ENCODE results near the gene PCSK4. TPM values are rescaled to one million over a fixed set of nuclear protein-coding genes. Genes with fewer than 3 reads are reported as not detected.

The PCSK4 gene
- total and polyA plus RNA-seq, 2 donors (not counting 3 experiments of a cell fraction or from before 2014, with no cell fraction given): 1.2 to 1.7 TPM

GRCh38 chr19:1507763-1508506 is 17.8 kb upstream of the PCSK4 start:
- H3K4me3 ChIP-seq (replicated peaks in 1 of 3; ENCODE audit: insufficient read depth in 1 of 3, low read depth in 1 of 3, low read length in 3 of 3): peak overlapping the region in 1 of 3 experiments; percentile 26
- H3K36me3 ChIP-seq (ENCODE audit: control insufficient read depth in 2 of 2, extremely low read depth in 1 of 2, insufficient read depth in 2 of 2, low read length in 2 of 2): no peaks in the 10 kb centered on the region
- ChIA-PET CTCF (interaction anchor here (0.8 to 1.1 kb wide), 2 partner anchors 17 to 42 kb away, joined by 3 to 6 read pairs; partner anchors contain the start of gene REEP6), POLR2A (no interaction called here)
- no peaks in the 10 kb centered on the region for H3K9me3 ChIP-seq (replicated peaks; ENCODE audit: control insufficient read depth, insufficient read depth, low read length)
- peak overlapping the region; percentile 13 for H3K4me2 ChIP-seq (ENCODE audit: insufficient read depth, low read length)
- FAIRE-seq: peak; percentile 96
- TF ChIP-seq MAX (IDR thresholded peaks at IDR 0.05; ENCODE audit: insufficient read depth, insufficient read length) (peak; percentile 17), JUN (IDR thresholded peaks at IDR 0.05; ENCODE audit: borderline replicate concordance, insufficient read depth, insufficient read length, low read depth) (no peak)
- peak overlapping the region; percentile 93 for H2AFZ ChIP-seq (ENCODE audit: low read depth, low read length)
- no peaks in the 10 kb centered on the region for H3K9me1 ChIP-seq (replicated peaks; ENCODE audit: control insufficient read depth, extremely low read depth, insufficient read depth, low read length)
- H3K27me3 ChIP-seq (ENCODE audit: control insufficient read depth in 2 of 2, insufficient read depth in 2 of 2, low read length in 2 of 2): peaks cover 7 to 12% of the 10 kb centered on the region in 2 experiments
- H3K9ac ChIP-seq (replicated peaks; ENCODE audit: extremely low read depth, insufficient read depth, low read length): no peak overlapping the region
- H4K20me1 ChIP-seq (replicated peaks; ENCODE audit: control insufficient read depth, extremely low read depth, insufficient read depth, low read length): no peaks in the 10 kb centered on the region
- peak overlapping the region; percentile 4 for H3K27ac ChIP-seq (ENCODE audit: insufficient read depth, low read depth, low read length)
- dilution Hi-C loops (cut with MboI; ENCODE audit: extremely low pct_ligation_motif_present, low sequenced_read_pairs): no loop called here
- intact Hi-C loops (cut with micrococcal nuclease): no loop called here
- no peaks in the 10 kb centered on the region for H3K79me2 ChIP-seq (ENCODE audit: control insufficient read depth, insufficient read depth, low read length)
- peak; percentile 91 for DNase-seq (ENCODE audit: low read depth, low spot score)
- no TSS peak for BruUV-seq (replicated peaks)
- no peaks in the 10 kb centered on the region for H3K4me1 ChIP-seq (ENCODE audit: control insufficient read depth, extremely low read depth, insufficient read depth, low read length)

DNA sequence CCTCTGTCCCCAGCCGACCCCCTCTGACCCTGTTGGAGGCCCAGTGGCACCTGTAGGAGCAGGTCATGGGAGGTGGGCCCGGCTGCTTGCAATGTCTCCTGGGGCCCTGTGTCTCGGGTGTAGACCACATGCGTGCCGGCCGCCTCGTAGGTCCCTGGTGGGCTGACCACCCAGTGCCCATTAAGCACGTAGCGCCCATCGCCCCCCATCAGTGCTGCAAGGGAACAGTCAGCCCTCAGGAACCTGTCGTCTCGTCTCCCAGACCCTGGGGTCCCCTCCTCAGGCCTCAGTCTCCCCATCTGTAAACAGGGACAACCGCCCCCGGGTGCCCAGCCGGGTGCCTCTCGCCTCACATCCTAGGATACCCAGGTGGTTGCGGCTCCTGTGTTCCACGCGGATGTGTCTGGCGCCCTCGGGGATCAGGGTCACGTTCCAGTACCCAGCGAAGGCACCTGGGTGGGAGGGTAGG is 17.1 kb upstream of the PCSK4 start:
- dilution Hi-C loops (cut with MboI; ENCODE audit: extremely low pct_ligation_motif_present, low sequenced_read_pairs): no loop called here
- CTCF ChIA-PET: no interaction called here
- H3K4me2 ChIP-seq (ENCODE audit: insufficient read depth, low read length): no peak overlapping the region

More for the DNA sequence above, 17.1 kb upstream of the PCSK4 start:
- Histone ChIP-seq H3K9me3 (replicated peaks; ENCODE audit: control insufficient read depth, insufficient read depth, low read length) (no peaks in the 10 kb centered on the region), H3K36me3 (ENCODE audit: control insufficient read depth in 2 of 2, extremely low read depth in 1 of 2, insufficient read depth in 2 of 2, low read length in 2 of 2) (no peaks in the 10 kb centered on the region), H3K4me1 (ENCODE audit: control insufficient read depth, extremely low read depth, insufficient read depth, low read length) (no peaks in the 10 kb centered on the region), H3K27me3 (ENCODE audit: control insufficient read depth in 2 of 2, insufficient read depth in 2 of 2, low read length in 2 of 2) (peaks cover 7 to 12% of the 10 kb centered on the region in 2 experiments), H4K20me1 (replicated peaks; ENCODE audit: control insufficient read depth, extremely low read depth, insufficient read depth, low read length) (no peaks in the 10 kb centered on the region), H3K9me1 (replicated peaks; ENCODE audit: control insufficient read depth, extremely low read depth, insufficient read depth, low read length) (no peaks in the 10 kb centered on the region), H3K9ac (replicated peaks; ENCODE audit: extremely low read depth, insufficient read depth, low read length) (no peak overlapping the region), H3K4me3 (replicated peaks in 1 of 3; ENCODE audit: insufficient read depth in 1 of 3, low read depth in 1 of 3, low read length in 3 of 3) (no peak overlapping the region), H3K79me2 (ENCODE audit: control insufficient read depth, insufficient read depth, low read length) (no peaks in the 10 kb centered on the region), H2AFZ (ENCODE audit: low read depth, low read length) (peak overlapping the region; percentile 44), H3K27ac (ENCODE audit: insufficient read depth, low read depth, low read length) (no peak overlapping the region)
- DNase-seq (ENCODE audit: low read depth, low spot score): no peak
- no peak for FAIRE-seq
- BruUV-seq (replicated peaks): no TSS peak
- intact Hi-C loops (cut with micrococcal nuclease): no loop called here
- TF ChIP-seq, protein P1, sequence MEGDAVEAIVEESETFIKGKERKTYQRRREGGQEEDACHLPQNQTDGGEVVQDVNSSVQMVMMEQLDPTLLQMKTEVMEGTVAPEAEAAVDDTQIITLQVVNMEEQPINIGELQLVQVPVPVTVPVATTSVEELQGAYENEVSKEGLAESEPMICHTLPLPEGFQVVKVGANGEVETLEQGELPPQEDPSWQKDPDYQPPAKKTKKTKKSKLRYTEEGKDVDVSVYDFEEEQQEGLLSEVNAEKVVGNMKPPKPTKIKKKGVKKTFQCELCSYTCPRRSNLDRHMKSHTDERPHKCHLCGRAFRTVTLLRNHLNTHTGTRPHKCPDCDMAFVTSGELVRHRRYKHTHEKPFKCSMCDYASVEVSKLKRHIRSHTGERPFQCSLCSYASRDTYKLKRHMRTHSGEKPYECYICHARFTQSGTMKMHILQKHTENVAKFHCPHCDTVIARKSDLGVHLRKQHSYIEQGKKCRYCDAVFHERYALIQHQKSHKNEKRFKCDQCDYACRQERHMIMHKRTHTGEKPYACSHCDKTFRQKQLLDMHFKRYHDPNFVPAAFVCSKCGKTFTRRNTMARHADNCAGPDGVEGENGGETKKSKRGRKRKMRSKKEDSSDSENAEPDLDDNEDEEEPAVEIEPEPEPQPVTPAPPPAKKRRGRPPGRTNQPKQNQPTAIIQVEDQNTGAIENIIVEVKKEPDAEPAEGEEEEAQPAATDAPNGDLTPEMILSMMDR (IDR thresholded peaks at IDR 0.05; ENCODE audit: extremely low read depth in 1 of 2, insufficient read depth in 1 of 2, low read depth in 1 of 2, low read length in 2 of 2): no peak
- TF ChIP-seq MYC (IDR thresholded peaks at IDR 0.05; ENCODE audit: low read depth, low read length) (no peak), POLR2AphosphoS5 (IDR thresholded peaks at IDR 0.05; ENCODE audit: insufficient read depth, low read depth, low read length) (no peak), GATA2 (IDR thresholded peaks at IDR 0.05; ENCODE audit: insufficient read depth, insufficient read length, low read depth, low read length) (no peak), EZH2 (IDR thresholded peaks at IDR 0.05; ENCODE audit: borderline replicate concordance, low read depth, low read length, severe bottlenecking) (no peak), MAX (IDR thresholded peaks at IDR 0.05; ENCODE audit: insufficient read depth, insufficient read length) (no peak), POLR2A (IDR thresholded peaks at IDR 0.05; ENCODE audit: low read depth, low read length) (no peak), JUN (IDR thresholded peaks at IDR 0.05; ENCODE audit: borderline replicate concordance, insufficient read depth, insufficient read length, low read depth) (no peak), FOS (IDR thresholded peaks at IDR 0.05; ENCODE audit: borderline replicate concordance, insufficient read depth, low read length) (no peak)
- POLR2A ChIA-PET: no interaction called here

Measured in endothelial cell of umbilical vein (primary cell).